Stimulated activated CD4-positive, alpha-beta T cell treated with anti-CD3 and anti-CD28 coated beads, Interleukin-2, amount 100 ng/mL, for 48 hours (primary cell): ENCODE results near the gene CRADD.
A peak's percentile ranks its signal among the peaks of the same experiment; 100 is the strongest.
"Not testable (repeated sequence)": the region's sequence is repeated elsewhere in the genome, so short reads cannot be mapped to it uniquely, and the experiment has no call there.

ENCODE experiments used
- DNase-seq, 2 donors: peaks; one replicate each; pipeline ENCODE4 v3.0.0-alpha.2; 2020

The CRADD gene

DNA sequence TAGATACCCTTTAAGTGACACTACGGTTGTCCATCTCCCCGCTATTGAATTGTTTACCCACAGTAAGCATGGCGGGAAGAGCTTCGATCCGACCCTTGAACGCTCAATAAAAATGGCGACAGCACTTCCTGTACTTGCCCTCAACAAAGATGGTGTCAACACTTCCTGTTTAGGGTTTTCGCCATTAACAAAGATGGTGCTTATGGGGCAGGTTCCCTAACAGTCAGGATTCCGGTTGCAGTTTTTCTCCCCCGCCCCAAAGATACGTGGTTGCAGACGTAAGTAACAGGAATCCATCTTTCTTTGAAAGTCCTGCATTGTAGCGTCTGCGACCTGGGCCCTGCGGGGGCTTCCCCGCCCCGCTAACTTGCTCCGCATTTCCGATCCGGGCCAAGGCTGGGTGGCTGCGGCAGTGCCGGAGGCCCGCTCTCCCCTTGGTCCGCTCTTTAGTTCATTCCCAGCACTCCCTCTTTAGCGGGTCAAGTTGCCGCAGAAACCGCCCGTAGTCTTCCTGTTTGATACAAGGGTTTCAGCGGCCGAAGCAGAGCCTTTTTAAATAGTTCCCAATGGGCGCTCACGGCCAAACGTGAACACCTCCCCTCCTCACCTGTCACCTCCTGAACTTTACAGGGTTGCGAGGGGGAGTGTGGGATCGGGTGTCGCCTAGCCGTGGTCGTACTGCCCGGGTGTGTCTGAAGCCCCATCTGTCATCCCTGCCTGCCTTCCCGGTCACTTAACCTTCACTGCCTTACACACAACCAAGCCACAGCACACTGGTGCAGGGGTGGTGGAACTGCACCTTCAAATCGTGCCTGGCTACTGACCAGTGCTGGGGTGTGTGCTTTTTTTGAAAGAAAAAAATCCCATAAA is at the start of gene CRADD:
TSS of gene CRADD (plus strand) at position 181 of the 870 bp plus-strand sequence.
- peak; percentile 65 to 70 for DNase-seq

- no peak for DNase-seq
Observed at GRCh38 chr12:93632383-93632782, 44.8 kb upstream of the CRADD start.

GRCh38 chr12:93634416-93634815 is 42.8 kb upstream of the CRADD start:
- DNase-seq = no peak

- no peak for DNase-seq
Observed at GRCh38 chr12:93636708-93637107, 40.5 kb upstream of the CRADD start.

DNA sequence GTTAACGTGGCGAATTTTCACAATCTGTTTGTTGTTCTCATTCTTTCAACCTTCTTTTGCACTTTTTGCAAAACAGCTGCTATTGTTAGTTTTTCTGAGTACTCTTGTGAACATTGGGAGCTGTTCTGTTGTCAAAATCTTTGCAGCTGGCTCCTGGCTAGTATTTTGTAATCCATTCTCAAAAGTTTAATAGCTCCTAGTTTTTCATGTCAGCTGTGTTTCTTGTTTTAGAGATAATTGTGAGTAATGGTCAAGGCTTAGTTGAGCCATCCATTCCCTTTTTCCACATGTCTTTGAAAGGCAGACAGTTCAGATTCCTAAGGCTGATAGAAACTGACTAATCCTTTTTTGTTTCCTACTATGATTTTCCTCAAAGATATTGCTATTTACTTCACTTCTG is 39.1 kb upstream of the CRADD start:
- DNase-seq = no peak

DNA sequence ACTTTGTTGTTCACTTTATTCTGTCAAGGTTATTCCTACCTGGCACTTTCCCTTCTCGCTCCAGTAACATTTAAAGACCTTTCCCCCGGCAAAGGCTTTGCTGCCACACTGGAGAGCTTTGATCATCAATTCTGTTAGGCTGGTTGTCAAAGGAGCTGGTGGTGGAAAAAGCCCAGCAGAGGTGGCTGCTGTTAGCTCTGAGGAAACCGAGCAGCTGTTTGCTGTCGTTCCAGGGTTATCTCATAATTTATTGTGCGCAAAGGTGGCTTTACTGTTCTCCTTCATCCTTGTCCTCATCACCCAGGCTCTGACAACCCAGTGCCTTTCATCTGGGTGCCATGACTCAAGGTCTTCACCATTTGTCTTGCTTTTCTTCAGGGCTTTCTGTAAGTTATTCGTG is 38.2 kb upstream of the CRADD start:
- DNase-seq = no peak

DNA sequence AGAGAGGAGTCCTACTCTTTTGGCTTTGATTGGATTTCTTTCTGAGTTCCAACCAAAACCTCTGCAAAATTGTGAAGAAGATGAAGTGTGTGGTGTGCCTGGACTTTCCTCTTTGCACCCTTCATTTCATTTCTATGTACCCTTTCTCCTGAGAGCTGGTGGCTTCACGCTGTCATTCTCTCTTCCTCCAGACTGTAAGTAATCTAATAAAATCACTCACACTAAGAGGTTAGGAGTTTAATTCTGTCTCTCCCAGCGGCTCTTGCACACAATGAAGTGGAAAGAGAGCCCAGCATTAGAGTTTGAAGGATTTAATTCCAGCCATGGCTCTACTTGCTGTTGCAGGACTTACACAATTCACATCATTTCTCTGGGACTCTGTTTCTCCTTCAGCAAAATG is 37.8 kb upstream of the CRADD start:
- no peak for DNase-seq

GRCh38 chr12:93641380-93641779 is 35.8 kb upstream of the CRADD start:
- DNase-seq = not testable (repeated sequence)

- no peak for DNase-seq
Observed at GRCh38 chr12:93642751-93643150, 34.4 kb upstream of the CRADD start.

DNA sequence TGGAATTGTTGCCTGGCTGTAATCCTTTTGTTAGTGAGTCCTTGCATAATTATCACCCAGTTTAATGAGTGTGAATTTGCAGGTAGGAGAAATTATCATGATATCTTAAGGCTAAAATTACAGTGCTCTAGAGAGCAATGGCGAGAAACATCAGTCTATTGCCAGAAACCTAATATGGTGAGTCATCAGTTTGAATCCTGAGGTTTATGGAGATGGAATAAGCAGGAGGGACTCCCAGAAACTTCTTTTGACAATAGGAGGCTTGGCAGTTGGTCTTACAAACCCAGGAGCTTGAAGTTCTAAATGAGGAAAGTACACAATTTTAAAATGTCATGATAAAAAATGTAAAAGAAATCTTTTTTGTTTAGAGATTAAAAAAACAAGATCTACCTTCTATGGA is 31.5 kb upstream of the CRADD start:
- no peak for DNase-seq

GRCh38 chr12:93650626-93651025 is 26.5 kb upstream of the CRADD start:
- no peak for DNase-seq

GRCh38 chr12:93653079-93653478 is 24.1 kb upstream of the CRADD start:
- DNase-seq = no peak

- DNase-seq = no peak
Observed at GRCh38 chr12:93653712-93654111, 23.5 kb upstream of the CRADD start.

DNA sequence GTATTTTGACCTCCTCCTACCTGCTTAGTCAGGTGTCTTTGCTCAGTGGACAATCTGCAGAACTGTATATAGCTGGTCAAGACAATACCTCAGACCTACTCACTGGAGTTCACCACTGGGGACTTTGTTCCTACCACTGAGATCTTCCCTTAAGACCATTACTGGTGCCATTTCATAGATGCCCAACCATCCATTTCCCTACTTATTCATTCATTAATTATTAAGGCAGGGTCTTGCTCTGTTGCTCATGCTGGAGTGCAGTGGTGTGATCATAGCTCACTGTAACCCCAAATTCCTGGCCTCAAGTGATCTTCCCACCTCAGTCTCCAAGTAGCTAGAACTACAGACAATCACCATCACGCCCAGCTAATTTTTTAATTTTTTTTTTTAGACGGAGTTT is 22.8 kb upstream of the CRADD start:
- no peak for DNase-seq

GRCh38 chr12:93657071-93657470 is 20.1 kb upstream of the CRADD start:
- DNase-seq = no peak

DNA sequence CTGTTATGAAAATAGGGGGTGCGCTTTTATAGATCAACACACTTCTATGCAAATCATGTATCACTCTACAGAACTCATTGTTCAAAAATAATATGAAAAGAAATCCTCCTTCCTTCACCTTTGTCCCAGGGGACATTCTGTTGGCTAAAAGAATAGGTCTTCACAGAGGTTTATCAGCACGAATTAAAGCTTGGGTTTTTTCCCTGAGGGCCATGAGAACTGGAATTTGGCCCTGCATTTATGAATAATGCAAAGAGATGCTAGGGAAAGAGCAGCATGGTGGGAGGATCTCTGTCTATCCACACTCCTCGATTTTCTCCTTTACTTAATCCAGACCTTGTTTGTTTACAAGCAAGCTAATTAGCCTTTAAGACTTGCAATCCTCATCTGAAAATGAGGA is 16.2 kb upstream of the CRADD start:
- DNase-seq = no peak

DNA sequence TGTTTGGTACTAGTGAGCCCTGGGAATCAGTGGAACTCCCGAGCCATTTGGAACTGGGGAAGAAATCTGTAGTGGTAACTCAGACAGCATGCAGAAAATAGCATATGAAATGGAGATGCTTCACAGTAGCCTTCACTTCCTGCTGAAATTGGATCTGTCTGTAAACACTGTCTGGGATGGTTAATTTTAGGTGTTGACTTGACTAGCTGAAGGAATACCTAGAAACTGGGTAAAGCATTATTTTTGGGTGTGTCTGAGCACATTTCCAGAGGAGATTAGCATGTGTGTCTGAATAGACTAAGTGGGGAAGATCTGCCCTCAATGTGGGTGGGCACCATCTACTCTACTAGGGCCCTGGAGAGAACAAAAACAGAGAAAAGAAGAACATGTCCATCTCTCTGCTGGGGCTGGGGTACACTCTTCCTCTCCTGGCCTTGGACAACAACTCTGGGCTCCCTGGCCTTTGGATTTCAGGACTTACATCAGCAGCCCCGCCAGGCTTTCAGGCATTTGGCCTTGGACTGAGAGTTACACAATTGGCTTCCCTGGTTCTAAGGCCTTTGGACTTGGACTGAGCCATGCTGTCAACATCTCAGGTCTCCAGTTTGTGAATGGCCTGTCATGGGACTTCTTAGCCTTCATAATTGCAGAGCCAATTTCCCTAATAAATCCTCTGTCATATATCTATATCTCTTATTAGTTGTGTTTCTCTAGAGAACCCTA is 14.0 kb upstream of the CRADD start:
- no peak for DNase-seq

DNA sequence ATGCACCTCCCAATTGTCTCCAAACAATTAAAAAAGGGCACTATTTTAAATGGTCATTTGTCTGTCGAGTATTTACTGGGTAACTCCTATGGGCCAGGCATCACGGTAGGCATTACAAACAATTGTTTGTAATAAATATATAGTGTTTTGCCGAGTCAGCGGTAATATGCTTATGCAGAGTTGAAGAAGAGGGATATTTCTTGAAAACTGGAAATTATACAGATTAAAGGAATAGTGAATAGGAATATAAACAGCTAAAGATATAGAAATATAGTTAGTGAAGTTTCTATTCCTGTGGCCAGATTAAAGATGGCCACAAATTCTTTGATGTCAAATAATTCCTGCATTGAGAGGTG is 13.5 kb upstream of the CRADD start:
- DNase-seq = no peak

DNA sequence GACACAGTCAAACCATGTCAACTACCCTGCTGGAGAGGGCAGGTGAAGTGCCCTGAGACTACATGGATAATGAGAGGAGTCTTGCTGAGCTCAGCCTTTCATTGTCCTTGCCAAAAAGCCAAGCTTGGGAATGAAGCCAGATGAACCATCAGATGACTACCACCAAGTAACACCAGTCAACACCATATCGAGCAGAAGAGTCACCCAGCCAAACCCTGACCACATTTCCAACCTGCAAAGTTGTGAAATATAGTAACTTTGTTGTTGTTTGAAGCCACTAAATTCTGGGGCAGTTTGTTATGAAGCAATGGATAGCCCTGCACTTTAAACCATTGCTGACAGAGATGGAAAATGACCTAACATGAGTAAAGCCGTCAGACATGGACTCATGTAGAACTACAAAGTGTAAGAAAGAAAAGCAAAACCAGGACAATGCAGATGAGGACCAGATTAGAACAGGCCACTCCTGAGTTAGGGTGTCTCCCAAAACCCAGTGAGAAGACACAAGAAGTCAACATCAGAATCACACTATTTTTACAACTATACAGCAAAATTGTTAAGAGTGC is 12.5 kb upstream of the CRADD start:
- no peak for DNase-seq

DNA sequence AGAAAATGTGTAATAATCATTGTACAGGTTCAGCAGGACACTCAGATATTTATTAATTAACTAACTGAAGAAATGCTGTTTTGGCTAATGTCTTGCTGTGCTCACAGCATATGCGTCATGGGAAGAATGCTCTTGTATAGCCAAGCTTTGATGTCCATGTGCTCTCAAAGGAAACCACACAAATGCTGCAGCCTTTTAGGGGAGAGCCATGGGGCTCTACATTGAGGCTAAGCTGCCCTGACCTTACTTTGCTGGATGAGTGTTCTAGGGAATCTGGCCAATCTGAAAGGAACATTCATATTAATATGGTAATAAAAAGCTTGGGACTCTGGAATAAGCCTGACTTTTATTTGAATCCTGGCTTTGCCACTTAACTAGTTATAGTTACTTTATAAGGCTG is 9.5 kb upstream of the CRADD start:
- no peak for DNase-seq

- no peak for DNase-seq
Observed at GRCh38 chr12:93668919-93669418, 8.2 kb upstream of the CRADD start.

DNA sequence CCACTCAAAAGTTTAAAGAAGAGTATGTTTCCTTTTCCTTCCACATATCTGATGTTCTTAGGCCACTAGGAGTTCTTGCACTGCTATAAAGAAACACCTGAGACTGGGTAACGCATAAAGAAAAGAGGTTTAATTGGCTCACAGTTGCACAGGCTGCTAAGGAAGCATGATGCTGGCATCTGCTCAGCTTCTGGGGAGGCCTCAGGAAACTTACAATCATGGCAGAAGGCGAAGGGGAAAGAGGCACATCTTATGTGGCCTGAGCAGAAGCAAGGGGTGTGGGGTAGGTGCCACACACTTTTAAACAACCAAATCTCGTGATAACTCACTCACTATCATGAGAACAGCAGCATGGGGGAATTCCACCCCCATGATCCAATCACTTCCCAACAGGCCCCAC is 7.7 kb upstream of the CRADD start:
- no peak for DNase-seq

DNA sequence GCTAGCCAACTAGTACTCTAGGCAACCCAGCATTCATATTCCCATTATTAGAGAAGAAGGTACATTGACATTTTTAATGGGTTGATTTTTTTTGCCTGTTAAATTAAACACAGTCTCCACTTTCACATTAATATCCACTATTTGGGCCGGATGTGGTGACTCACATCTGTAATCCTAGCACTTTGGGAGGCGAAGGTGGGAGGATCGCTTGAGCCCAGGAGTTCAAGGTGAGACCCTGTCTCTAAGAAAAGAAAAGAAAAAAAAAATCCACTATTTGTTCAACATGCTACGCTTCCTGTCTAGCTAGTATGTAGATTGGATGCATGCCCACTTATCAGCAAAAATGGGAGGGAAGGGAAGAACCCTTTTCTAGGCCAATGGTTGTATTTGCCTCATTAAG is 7.1 kb upstream of the CRADD start:
- DNase-seq = no peak

DNA sequence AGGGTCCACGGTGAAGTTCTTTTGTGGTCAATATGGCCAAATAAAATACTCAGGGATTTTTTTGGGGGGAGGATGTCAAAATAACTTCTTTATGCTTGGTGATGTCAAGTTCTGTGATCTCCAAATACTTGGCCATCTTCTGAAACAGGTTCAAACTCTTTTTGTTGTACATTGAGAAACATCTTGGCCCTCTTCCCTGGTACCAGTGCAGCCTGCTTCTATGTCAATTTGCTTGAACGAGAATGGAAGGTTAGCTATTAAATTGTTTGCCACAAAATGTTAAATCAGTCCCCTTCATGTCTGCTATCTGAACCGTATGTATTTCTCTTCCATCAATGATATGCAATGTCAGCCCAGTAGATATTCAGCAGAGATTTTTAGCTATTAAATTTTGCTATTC is 6.1 kb upstream of the CRADD start:
- no peak for DNase-seq
